K562 (cell line): ENCODE measurements around the gene XPO4. TPM values are rescaled to one million over a fixed set of nuclear protein-coding genes. Genes with fewer than 3 reads are reported as not detected.

Experiments used
- ATAC-seq: fragments of 200-7000 bp; cut with Tn5 transposase; 3 replicates; pipeline ENCODE4 v1.9.1; 2020; ENCODE audit warnings: moderate library complexity
- BruUV-seq: library from RNA; stranded (reverse); fragments of 400-500 nt; replicated peaks from 2 replicates; lab custom pipeline; 2021; lab: Mats Ljungman, UMichigan
- CTCF ChIA-PET: fragments of 300-600 bp; formaldehyde crosslinking; extraction: SDS; loops from one replicate; lab custom pipeline; 2021; ENCODE audit warnings: low intra/inter-chr PET ratio; lab: Yijun Ruan, JAX
- POLR2A ChIA-PET: fragments of 300-600, 350-650 bp; sonication (Branson Sonifier 250); formaldehyde crosslinking; extraction: SDS; loops from one replicate; lab custom pipeline; 2021; ENCODE audit warnings: antibody characterized with exemption, inconsistent platforms; lab: Yijun Ruan, JAX
- DNase-seq, 4 experiments: peaks; one replicate each; pipeline versions ENCODE4 v3.0.0 to v3.0.0-alpha.2; 2011 to 2018; ENCODE audit warnings: low spot score in 3 of 4, mixed read lengths in 3 of 4; ENCODE audit errors: extremely low read depth in 1 of 4
- FAIRE-seq: peaks from 2 replicates; lab custom pipeline; 2011; peaks lifted over from hg19 to GRCh38; lab: Jason Lieb, UNC
- H2AFZ ChIP-seq: 2 replicates; pipeline ENCODE4 v1.6.0; 2011; ENCODE audit warnings: low read depth, low read length, control low read depth, inconsistent platforms
- H3K27ac ChIP-seq: fragments of 200-600 bp; 3 replicates; pipeline ENCODE4 v1.8.0; 2011; ENCODE audit warnings: low read depth, mild to moderate bottlenecking, control low read depth, inconsistent platforms, low read length, moderate library complexity, mixed read lengths; ENCODE audit errors: extremely low read depth
- H3K27me3 ChIP-seq, 2 experiments: fragments of 300-600 bp in 1 of 2; 2 replicates in 1 of 2; 3 replicates in 1 of 2; pipeline versions ENCODE4 v1.6.0 to v1.8.0; 2011; ENCODE audit warnings: inconsistent platforms in 2 of 2, low read length in 2 of 2, mild to moderate bottlenecking in 1 of 2, mixed read lengths in 1 of 2, moderate library complexity in 1 of 2; ENCODE audit not compliant: control insufficient read depth in 2 of 2, insufficient read depth in 2 of 2
- H3K36me3 ChIP-seq: fragments of 300-600 bp; 3 replicates; pipeline ENCODE4 v1.8.0; 2011; ENCODE audit warnings: mild to moderate bottlenecking, low read length, inconsistent platforms; ENCODE audit not compliant: control insufficient read depth, insufficient read depth
- H3K4me1 ChIP-seq, 2 experiments: fragments of 200-600 bp in 1 of 2; replicated peaks in 1 of 2; 2 replicates in 1 of 2; 3 replicates in 1 of 2; pipeline versions ENCODE4 v1.5.1 to v1.8.0; 2011; ENCODE audit warnings: inconsistent platforms in 2 of 2, low read length in 2 of 2, mild to moderate bottlenecking in 1 of 2, mixed read lengths in 1 of 2, moderate library complexity in 1 of 2; ENCODE audit not compliant: control insufficient read depth in 2 of 2, insufficient read depth in 2 of 2
- H3K4me2 ChIP-seq: 2 replicates; pipeline ENCODE4 v1.6.1; 2011; ENCODE audit warnings: low read length, control low read depth, inconsistent platforms, mixed read lengths; ENCODE audit not compliant: insufficient read depth
- H3K4me3 ChIP-seq: fragments of 200-600 bp; sonication (generic), shearing (Covaris generic); 2 replicates; pipeline ENCODE4 v1.5.1; 2016; ENCODE audit warnings: control low read depth, inconsistent platforms
- H3K79me2 ChIP-seq: fragments of 200-600 bp; 3 replicates; pipeline ENCODE4 v1.8.0; 2011; ENCODE audit warnings: low read length, inconsistent platforms; ENCODE audit not compliant: control insufficient read depth, insufficient read depth
- H3K9ac ChIP-seq, 2 experiments: 2 replicates each; pipeline versions ENCODE4 v1.6.0 to v1.6.1; 2011; ENCODE audit warnings: low read depth in 2 of 2, low read length in 2 of 2, control low read depth in 1 of 2, inconsistent platforms in 1 of 2, mild to moderate bottlenecking in 1 of 2, mixed read lengths in 1 of 2; ENCODE audit not compliant: insufficient read depth in 1 of 2
- H3K9me1 ChIP-seq: one replicate; pipeline ENCODE4 v1.6.0; 2011; ENCODE audit warnings: inconsistent platforms, mild to moderate bottlenecking, low read length, moderate library complexity; ENCODE audit not compliant: control insufficient read depth, insufficient read depth
- H3K9me3 ChIP-seq: replicated peaks from 2 replicates; pipeline ENCODE4 v1.5.1; 2011; ENCODE audit warnings: low read depth, low read length, inconsistent platforms; ENCODE audit not compliant: control insufficient read depth, insufficient read depth
- H4K20me1 ChIP-seq: replicated peaks from 2 replicates; pipeline ENCODE4 v1.6.1; 2011; ENCODE audit warnings: low read length, inconsistent platforms, mixed read lengths; ENCODE audit not compliant: control insufficient read depth, insufficient read depth
- CREB3 ChIP-seq: fragments of 450-650 bp; conservative IDR thresholded peaks from 2 replicates; pipeline ENCODE4 v1.6.1; 2016; ENCODE audit warnings: missing genetic modification characterization, low read depth, mild to moderate bottlenecking, missing compliant biosample characterization, moderate library complexity
- CREBBP ChIP-seq: IDR thresholded peaks from one replicate; pipeline ENCODE4 v1.6.1; 2012; ENCODE audit warnings: low read depth, mild to moderate bottlenecking, control low read depth, inconsistent platforms, low read length
- CXXC5 ChIP-seq: fragments of 250-450 bp; sonication (Bioruptor Pico); IDR thresholded peaks from 2 replicates; pipeline ENCODE4 v1.8.0; 2022; ENCODE audit warnings: inconsistent platforms, mild to moderate bottlenecking, moderate library complexity
- DMBX1 ChIP-seq: fragments of 250-450 bp; sonication (Bioruptor Pico); IDR thresholded peaks from 2 replicates; pipeline ENCODE4 v1.8.0; 2022; ENCODE audit warnings: inconsistent platforms, mild to moderate bottlenecking, moderate library complexity, borderline replicate concordance
- KDM1A ChIP-seq, 2 experiments: fragments of 450-650 bp; IDR thresholded peaks; 2 replicates each; pipeline ENCODE4 v1.6.1; 2016; ENCODE audit warnings: mild to moderate bottlenecking in 2 of 2
- NFE2L1 ChIP-seq: fragments of 450-650 bp; IDR thresholded peaks from 2 replicates; pipeline ENCODE4 v1.6.1; 2016; ENCODE audit warnings: missing genetic modification characterization, low read depth, mild to moderate bottlenecking, missing compliant biosample characterization, moderate library complexity, borderline replicate concordance
- NR2C1 ChIP-seq, 2 experiments: fragments of 450-650 bp; IDR thresholded peaks; 2 replicates each; pipeline ENCODE4 v1.6.1; 2017; ENCODE audit warnings: mild to moderate bottlenecking in 2 of 2, antibody characterized with exemption in 1 of 2, inconsistent platforms in 1 of 2, missing compliant biosample characterization in 1 of 2, missing genetic modification characterization in 1 of 2
- POU5F1 ChIP-seq: fragments of 150-350 bp; IDR thresholded peaks from 2 replicates; pipeline ENCODE4 v1.6.1; 2014; ENCODE audit warnings: borderline replicate concordance, low read length, low read depth, mild to moderate bottlenecking; ENCODE audit not compliant: partially characterized antibody
- PTTG1 ChIP-seq: fragments of 450-650 bp; IDR thresholded peaks from 2 replicates; pipeline ENCODE4 v1.6.1; 2016; ENCODE audit warnings: low read depth, mild to moderate bottlenecking, missing genetic modification characterization, missing compliant biosample characterization
- RBM15 ChIP-seq: fragments of 200-400 bp; formaldehyde crosslinking; IDR thresholded peaks from 2 replicates; pipeline ENCODE4 v1.6.1; 2018; ENCODE audit warnings: mild to moderate bottlenecking, low read length, moderate library complexity; ENCODE audit not compliant: insufficient read depth
- ZNF175 ChIP-seq: fragments of 200-800 bp; sonication (Bioruptor generic); IDR thresholded peaks from 2 replicates; pipeline ENCODE4 v1.6.1; 2016; ENCODE audit warnings: low read depth, mild to moderate bottlenecking, missing genetic modification characterization, missing compliant biosample characterization
- ZNF408 ChIP-seq: fragments of 250-450 bp; sonication (Bioruptor Pico); IDR thresholded peaks from 2 replicates; pipeline ENCODE4 v1.4.0; 2020; ENCODE audit warnings: low read depth, mild to moderate bottlenecking, moderate library complexity
- ZNF584 ChIP-seq: fragments of 200-800 bp; sonication (Bioruptor generic); IDR thresholded peaks from 2 replicates; pipeline ENCODE4 v1.6.1; 2016; ENCODE audit warnings: low read depth, mild to moderate bottlenecking, missing genetic modification characterization, missing compliant biosample characterization
- ZNF592 ChIP-seq: fragments of 450-650 bp; IDR thresholded peaks from 2 replicates; pipeline ENCODE4 v1.6.1; 2017; ENCODE audit warnings: antibody characterized with exemption, mild to moderate bottlenecking
- WGBS: fragments of 100-300 bp; shearing (Covaris generic); methylation state at CpG from one replicate; pipeline ENCODE4 v1.1.6; 2016; ENCODE audit warnings: low coverage, mixed read lengths; ENCODE audit not compliant: insufficient coverage; ENCODE audit errors: missing lambda C conversion rate; 5-methylcytosine and 5-hydroxymethylcytosine counted together
- in situ Hi-C: fragments of 300-500 bp; cut with MboI; formaldehyde crosslinking; loops from 4 replicates; pipeline ENCODE4 v1.15.0; 2018; ENCODE audit warnings: inconsistent platforms, mixed read lengths
- intact Hi-C: fragments of 100-400 bp; cut with micrococcal nuclease; formaldehyde crosslinking; loops from 2 replicates; pipeline ENCODE4 v1.14.2; 2022
- polyA plus RNA-seq, 8 experiments: library from polyadenylated mRNA; depleted of rRNA in 4 of 8; stranded (reverse) in 5 of 8; unstranded in 3 of 8; fragments of >200 nt; fragmentation: Nextera tagmentation in 2 of 8; fragmentation: Illumina TruSeq in 1 of 8; extraction: Ambion mirVana in 2 of 8; extraction: Trizol in 1 of 8; gene quantifications; 2 replicates each; pipeline versions ENCODE4 v1.2.1 to v1.2.3, GENCODE V29; 2011 to 2014; ENCODE audit warnings: inconsistent platforms in 1 of 8, missing spikeins in 1 of 8
- total RNA-seq, 7 experiments: library from RNA; depleted of rRNA in 6 of 7; stranded (reverse); fragments of >200 nt in 6 of 7; fragmentation: Illumina TruSeq in 2 of 7; extraction: Trizol in 2 of 7; gene quantifications; 2 replicates each; pipeline versions ENCODE4 v1.2.1 to v1.2.3, GENCODE V29; 2011 to 2021; ENCODE audit warnings: low replicate concordance in 1 of 7

Gene XPO4
- total and polyA plus RNA-seq, 9 of the 15 experiments (the other 6 are each of a cell fraction or from before 2014, with no cell fraction given) = 5.5 to 25.1 (median 17.5) TPM

- H3K79me2 ChIP-seq = 0 out of 3 replicates have a peak, but pooled peaks cover 4% of the 10 kb centered on the region
- peak; percentile 70 for ATAC-seq
- H3K27ac ChIP-seq = no peak overlapping the region
- CTCF ChIA-PET = no interaction called here
- POLR2A ChIA-PET = no interaction called here
- intact Hi-C loops = no loop called here
- H4K20me1 ChIP-seq = no peaks in the 10 kb centered on the region
- H3K4me2 ChIP-seq = no peak overlapping the region; the same call in 1 of the 2 replicates
- peak in 3 of 4 experiments; percentile 8 to 21 (median 8) for DNase-seq
- BruUV-seq = no TSS peak
- FAIRE-seq = no peak
- H3K4me3 ChIP-seq = no peak overlapping the region
- H2AFZ ChIP-seq = no peak overlapping the region
- WGBS = 29% methylated on average over 3 of the region's 3 CpGs
- H3K9me1 ChIP-seq = no peaks in the 10 kb centered on the region
- no peaks in the 10 kb centered on the region for H3K9me3 ChIP-seq
- H3K4me1 ChIP-seq = peaks cover 13 to 14% of the 10 kb centered on the region in 2 experiments; a peak in 4 of 5 replicates
- H3K27me3 ChIP-seq = no peaks in the 10 kb centered on the region
- in situ Hi-C loops = no loop called here
- H3K9ac ChIP-seq = no peak overlapping the region
- H3K36me3 ChIP-seq = peaks cover 58% of the 10 kb centered on the region
- TF ChIP-seq PTTG1 (tag) (peak; percentile 47; the same call in 1 of the 2 replicates), NR2C1 (IDR thresholded peaks at IDR 0.05) (no peak), NR2C1 (tag; IDR thresholded peaks at IDR 0.05) (0 out of 2 replicates have a peak, but pooled peaks have one; percentile 35), RBM15 (no peak), CXXC5 (0 out of 2 replicates have a peak, but pooled peaks have one; percentile 32), ZNF592 (peak; percentile 78), KDM1A (IDR thresholded peaks at IDR 0.05) (no peak), ZNF175 (CRISPR knock-in tag) (peak; percentile 82), DMBX1 (CRISPR knock-in tag) (peak; percentile 86), ZNF408 (CRISPR knock-in tag) (no peak), ZNF584 (peak; percentile 68; the same call in 1 of the 2 replicates), POU5F1 (no peak), CREBBP (no peak), NFE2L1 (tag) (no peak), CREB3 (tag) (0 out of 2 replicates have a peak, but pooled peaks have one; percentile 23)
Measured at GRCh38 chr13:20803180-20803965, 99.2 kb downstream of the XPO4 start.
